ENCODE data around the gene CHEK2.
"Not testable (repeated sequence)": the region's sequence is repeated elsewhere in the genome, so short reads cannot be mapped to it uniquely, and the experiment has no call there.

The CHEK2 gene

GRCh38 chr22:28715611-28716010 is 26.0 kb downstream of the CHEK2 start:
- H3K4me1 Mint-ChIP-seq = peaks cover 21% of the 10 kb centered on the region
- peak overlapping the region in 1 of 2 donors; percentile 80 for H3K27ac Mint-ChIP-seq

DNA sequence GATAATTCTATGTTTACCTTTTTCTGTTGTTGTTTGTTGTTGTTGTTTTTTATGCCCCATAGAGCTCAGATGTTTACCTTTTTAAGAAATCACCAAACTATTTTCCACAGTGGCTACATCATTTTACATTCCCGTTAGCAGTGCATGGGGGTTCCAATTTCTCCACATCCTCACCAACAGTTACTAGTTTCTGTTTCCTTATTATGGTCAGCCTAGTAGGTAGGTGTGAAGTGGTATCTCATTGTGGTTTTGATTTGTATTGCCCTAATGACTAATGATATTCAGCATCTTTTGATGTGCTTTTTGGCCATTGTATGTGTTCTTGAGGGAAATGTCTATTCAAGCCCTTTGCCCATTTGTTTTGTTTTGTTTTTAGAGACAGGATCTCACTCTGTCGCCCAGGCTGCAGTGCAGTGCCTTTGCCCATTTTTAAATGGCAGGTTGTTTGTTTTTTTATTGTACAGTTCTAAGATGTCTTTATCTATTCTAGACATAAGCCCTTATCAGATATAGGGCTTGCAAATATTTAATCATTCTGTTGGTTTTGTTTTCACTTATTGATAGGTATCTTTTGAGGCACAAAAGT is 27.5 kb downstream of the CHEK2 start:
- H3K27ac Mint-ChIP-seq = no peak overlapping the region
- peak; percentile 1 to 21 for DNase-seq

More at GRCh38 chr22:28715611-28716010, 26.0 kb downstream of the CHEK2 start:
- Mint-ChIP-seq H3K27me3 (no peaks in the 10 kb centered on the region), H3K9me3 (no peaks in the 10 kb centered on the region), H3K4me3 (no peak overlapping the region)
- ATAC-seq (no peak), DNase-seq (no peak)

DNA sequence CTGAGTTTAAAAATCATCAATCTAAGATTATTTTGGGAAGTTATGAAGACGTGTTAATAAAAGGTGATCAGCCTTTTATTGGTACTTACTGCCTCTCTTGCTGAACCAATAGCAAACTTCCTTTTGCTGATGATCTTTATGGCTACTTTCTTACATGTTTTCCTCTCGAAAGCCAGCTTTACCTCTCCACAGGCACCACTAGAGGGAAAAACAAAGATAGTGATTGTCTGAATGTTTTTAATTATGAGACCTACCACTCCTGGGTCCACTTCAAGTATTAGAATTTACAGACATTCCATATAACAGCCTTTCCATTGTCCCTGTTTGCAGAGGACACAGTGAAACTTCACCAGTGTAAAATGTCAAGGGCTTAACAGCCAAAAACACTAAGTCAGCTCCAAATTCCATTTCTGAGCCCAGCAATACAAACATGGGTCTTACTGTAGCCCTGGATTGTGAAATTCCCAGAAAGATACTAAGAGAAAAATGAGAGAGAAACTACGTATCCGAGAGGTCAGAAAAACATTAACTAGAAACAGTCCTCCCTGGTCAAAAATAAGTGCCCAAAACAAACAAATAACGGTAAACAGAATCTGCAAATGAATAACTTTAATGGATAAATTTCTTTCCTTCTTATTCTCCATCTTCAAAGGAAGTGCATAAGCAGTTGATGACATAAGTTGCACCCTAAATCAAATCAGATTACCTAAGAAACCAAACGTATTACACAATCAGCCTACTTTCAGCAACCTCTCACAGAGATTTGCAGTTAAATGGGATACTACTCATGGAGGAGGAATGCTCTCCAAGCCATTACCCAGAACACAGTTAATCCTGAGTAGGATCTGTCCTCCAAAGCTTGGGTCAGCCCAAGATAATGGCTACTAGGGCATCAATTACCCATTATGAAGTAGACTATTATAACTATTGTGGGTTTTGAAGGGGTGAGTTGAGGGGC is 29.5 kb downstream of the CHEK2 start:
- Mint-ChIP-seq H3K27me3 (no peaks in the 10 kb centered on the region), H3K4me3 (no peak overlapping the region), H3K4me1 (peaks cover 15% of the 10 kb centered on the region), H3K27ac (no peak overlapping the region), H3K9me3 (no peaks in the 10 kb centered on the region)
- ATAC-seq = no peak
- DNase-seq = no peak

More for the DNA sequence above, 27.5 kb downstream of the CHEK2 start:
- no peak overlapping the region for H3K4me3 Mint-ChIP-seq
- no peaks in the 10 kb centered on the region for H3K9me3 Mint-ChIP-seq
- peaks cover 21% of the 10 kb centered on the region for H3K4me1 Mint-ChIP-seq
- H3K27me3 Mint-ChIP-seq = no peaks in the 10 kb centered on the region
- peak; percentile 99 for ATAC-seq

GRCh38 chr22:28711341-28711740 is 30.3 kb downstream of the CHEK2 start:
- Mint-ChIP-seq H3K27me3 (no peaks in the 10 kb centered on the region), H3K4me3 (no peak overlapping the region), H3K4me1 (peaks cover 15% of the 10 kb centered on the region), H3K27ac (no peak overlapping the region), H3K9me3 (no peaks in the 10 kb centered on the region)
- ATAC-seq (no peak), DNase-seq (no peak)

GRCh38 chr22:28710576-28711191 is 30.9 kb downstream of the CHEK2 start:
- Mint-ChIP-seq H3K4me3 (no peak overlapping the region), H3K4me1 (peaks cover 15% of the 10 kb centered on the region), H3K27me3 (no peaks in the 10 kb centered on the region), H3K27ac (no peak overlapping the region), H3K9me3 (no peaks in the 10 kb centered on the region)
- DNase-seq = no peak
- no peak for ATAC-seq

DNA sequence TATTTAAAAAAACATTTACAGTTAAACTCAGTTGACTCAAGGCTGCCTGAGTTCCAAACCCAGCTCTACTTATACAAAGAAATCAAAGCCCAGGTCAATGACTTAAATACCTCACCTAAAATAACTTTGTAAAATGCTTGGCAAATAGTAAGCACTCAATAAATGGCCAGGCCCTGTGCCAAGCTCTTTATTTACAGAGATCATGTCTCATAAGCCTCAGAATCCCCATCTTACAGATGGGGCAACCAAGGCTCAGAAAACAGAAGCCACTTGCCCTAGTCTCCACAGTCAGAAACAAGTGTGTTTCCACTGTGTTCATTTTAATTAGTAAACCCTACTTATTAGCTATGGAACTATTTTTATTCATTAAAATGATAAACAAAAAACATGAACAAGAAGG is 31.5 kb downstream of the CHEK2 start:
- Mint-ChIP-seq H3K4me1 (peaks cover 15% of the 10 kb centered on the region), H3K27ac (no peak overlapping the region), H3K27me3 (no peaks in the 10 kb centered on the region), H3K4me3 (no peak overlapping the region), H3K9me3 (no peaks in the 10 kb centered on the region)
- no peak for ATAC-seq
- no peak for DNase-seq

DNA sequence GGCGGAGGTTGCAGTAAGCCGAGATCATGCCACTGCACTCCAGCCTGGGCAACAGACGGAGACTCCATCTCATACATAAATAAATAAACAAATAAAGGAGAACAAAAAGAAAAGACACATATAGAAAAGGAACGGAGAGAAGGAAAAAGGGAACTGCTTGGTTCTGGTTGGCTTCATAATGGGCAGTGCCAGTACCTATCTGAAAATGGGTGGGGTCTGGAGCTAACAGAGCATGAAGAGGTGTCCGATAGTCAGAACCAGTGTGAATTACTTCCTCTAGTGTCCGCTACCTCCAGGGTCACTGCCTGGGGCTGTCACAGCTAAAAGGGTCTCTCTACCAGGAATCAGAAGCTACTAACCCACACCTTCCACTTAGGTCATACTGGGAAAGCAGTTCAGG is 34.8 kb downstream of the CHEK2 start:
- Mint-ChIP-seq H3K4me3 (no peak overlapping the region), H3K27me3 (no peaks in the 10 kb centered on the region), H3K4me1 (no peaks in the 10 kb centered on the region), H3K9me3 (no peaks in the 10 kb centered on the region), H3K27ac (no peak overlapping the region)
- ATAC-seq (no peak), DNase-seq (no peak)

DNA sequence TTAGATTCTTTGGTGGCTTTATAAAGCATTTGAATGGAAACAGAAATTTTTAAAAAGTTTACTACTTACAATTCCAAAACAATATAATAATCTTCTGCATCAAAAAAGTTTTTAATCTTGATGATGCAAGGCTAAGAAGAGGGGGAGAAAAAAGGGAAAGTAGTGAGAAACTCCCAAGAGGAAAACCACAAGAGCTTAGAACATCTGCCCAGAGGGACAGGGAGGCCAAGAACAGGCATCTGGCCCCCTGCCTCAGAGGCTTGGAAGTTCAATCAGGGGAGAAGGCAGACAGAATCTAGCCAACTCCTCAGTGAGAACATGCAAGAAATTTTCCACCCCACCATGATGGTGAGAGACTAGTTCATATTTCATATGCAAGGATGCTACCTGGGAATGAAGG is 38.2 kb downstream of the CHEK2 start:
- no peak for ATAC-seq
- H3K9me3 Mint-ChIP-seq = no peaks in the 10 kb centered on the region
- peak overlapping the region in 1 of 2 donors; percentile 78 for H3K27ac Mint-ChIP-seq
- no peaks in the 10 kb centered on the region for H3K4me1 Mint-ChIP-seq
- no peaks in the 10 kb centered on the region for H3K27me3 Mint-ChIP-seq
- no peak for DNase-seq
- H3K4me3 Mint-ChIP-seq = no peak overlapping the region

DNA sequence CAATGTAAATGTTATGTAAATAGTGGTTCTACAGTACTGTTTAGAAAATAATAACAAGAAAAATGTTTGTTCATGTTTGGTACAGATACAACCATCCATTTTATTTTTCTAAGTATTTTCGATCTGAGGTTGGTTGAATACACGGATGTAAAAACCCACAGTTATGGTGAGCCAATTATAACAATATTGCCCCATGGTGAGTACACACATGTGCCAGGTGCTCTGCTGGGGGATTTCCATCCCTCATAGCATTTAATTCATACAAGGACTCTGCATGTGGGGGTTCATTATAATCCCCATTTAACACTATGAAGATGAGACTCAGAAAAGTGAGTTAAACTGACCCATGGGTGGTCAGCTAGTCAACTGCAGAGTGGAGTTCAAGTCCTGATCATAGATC is 38.7 kb downstream of the CHEK2 start:
- DNase-seq (no peak), ATAC-seq (no peak)
- Mint-ChIP-seq H3K27me3 (no peaks in the 10 kb centered on the region), H3K4me3 (no peak overlapping the region), H3K9me3 (no peaks in the 10 kb centered on the region), H3K27ac (no peak overlapping the region), H3K4me1 (no peaks in the 10 kb centered on the region)

DNA sequence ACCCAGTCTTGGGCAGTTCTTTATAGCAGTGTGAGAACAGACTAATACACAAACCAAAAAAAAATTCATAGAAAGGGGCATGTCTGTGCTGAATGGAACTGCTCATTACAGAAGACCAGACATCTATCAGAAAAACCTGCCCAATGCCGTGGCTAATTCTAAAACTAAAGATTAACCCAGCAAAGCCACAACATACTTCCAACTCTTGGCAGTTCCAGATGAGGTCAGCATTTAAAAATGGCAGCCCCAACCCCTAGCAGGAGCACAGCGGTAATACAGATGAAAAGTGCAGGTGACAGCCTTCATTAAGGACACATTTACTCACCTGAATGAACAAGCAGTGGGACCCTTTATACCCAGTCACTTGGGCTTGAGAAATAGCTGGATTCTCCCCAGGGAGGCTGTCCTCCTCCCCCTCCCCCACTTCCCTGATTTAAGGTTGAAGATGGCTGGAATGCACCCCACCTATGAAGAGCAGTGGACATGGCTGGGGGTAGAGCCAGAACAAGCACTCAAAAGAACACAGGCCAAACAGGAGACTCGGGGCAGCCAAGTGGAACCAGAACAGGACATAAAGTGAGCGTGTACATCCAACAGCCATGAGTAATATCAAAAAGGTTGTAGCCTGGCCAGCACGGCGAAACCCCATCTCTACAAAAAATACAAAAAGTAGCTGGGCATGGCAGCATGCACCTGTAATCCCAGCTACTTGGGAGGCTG is 48.4 kb downstream of the CHEK2 start:
- H3K4me1 Mint-ChIP-seq, H3K27me3 Mint-ChIP-seq, ATAC-seq: not testable (repeated sequence)

DNA sequence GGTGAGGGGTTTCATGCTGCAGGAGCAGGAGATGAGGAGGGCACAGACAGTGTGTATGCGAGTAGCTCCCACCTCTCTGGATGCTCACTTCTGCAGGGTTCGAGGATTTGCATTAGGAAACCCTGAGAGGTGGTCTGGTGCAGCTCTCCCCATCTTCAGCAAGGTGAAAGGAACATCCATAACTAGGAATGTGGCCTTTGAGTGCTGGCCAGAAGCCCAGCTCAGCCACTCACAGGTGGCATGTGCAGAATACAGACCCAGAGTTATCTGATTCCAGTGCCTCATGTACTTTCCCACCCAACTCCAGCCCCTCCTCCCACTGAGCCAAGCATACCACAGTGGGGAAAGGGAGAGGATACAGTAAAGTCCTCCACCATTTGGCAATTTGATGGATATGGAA is 51.8 kb downstream of the CHEK2 start:
- not testable (repeated sequence) for H3K9me3 Mint-ChIP-seq, H3K4me1 Mint-ChIP-seq, H3K27ac Mint-ChIP-seq, DNase-seq, ATAC-seq, H3K4me3 Mint-ChIP-seq
- peaks cover 27% of the 10 kb centered on the region for H3K27me3 Mint-ChIP-seq

More for the DNA sequence above, 48.4 kb downstream of the CHEK2 start:
- H3K4me3 Mint-ChIP-seq, H3K27ac Mint-ChIP-seq, DNase-seq, H3K9me3 Mint-ChIP-seq: not testable (repeated sequence)

- not testable (repeated sequence) for DNase-seq, ATAC-seq, H3K9me3 Mint-ChIP-seq, H3K4me3 Mint-ChIP-seq, H3K27ac Mint-ChIP-seq
- H3K4me1 Mint-ChIP-seq = peaks cover 16% of the 10 kb centered on the region
- peaks cover 76% of the 10 kb centered on the region for H3K27me3 Mint-ChIP-seq
Measured at GRCh38 chr22:28682966-28683365, 58.7 kb downstream of the CHEK2 start.

DNA sequence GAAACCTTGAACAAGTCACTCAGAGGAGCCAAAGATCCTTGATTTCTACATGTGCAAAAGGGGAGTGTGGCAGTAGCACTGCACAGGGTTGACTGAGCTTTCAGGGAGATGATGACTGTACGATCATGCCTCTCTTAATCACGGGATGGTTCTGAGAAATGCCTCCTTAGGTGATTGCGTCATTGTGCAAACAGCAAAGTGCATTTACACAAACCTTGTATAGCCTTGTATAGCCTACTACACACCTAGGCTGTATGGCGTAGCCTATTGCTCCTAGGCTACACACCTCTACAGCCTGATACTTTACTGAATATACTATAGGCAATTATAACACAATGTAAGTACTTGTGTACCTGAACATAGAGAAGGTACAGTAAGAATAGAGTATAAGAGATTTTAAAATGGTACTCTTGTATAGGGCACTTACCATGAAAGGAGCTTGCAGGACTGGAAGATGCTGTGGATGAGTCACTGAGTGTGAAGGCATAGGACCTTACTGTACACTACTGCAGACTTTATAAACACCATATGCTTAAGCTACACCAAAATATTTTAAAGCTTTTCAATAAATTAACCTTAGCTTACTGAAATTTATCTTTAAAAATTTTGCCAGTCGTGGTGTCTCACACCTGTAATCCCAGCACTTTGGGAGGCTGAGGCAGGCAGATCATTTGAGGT is 60.7 kb downstream of the CHEK2 start:
- not testable (repeated sequence) for H3K9me3 Mint-ChIP-seq, ATAC-seq, DNase-seq, H3K4me3 Mint-ChIP-seq, H3K27ac Mint-ChIP-seq
- H3K4me1 Mint-ChIP-seq = peaks cover 16% of the 10 kb centered on the region
- peaks cover 78% of the 10 kb centered on the region for H3K27me3 Mint-ChIP-seq

DNA sequence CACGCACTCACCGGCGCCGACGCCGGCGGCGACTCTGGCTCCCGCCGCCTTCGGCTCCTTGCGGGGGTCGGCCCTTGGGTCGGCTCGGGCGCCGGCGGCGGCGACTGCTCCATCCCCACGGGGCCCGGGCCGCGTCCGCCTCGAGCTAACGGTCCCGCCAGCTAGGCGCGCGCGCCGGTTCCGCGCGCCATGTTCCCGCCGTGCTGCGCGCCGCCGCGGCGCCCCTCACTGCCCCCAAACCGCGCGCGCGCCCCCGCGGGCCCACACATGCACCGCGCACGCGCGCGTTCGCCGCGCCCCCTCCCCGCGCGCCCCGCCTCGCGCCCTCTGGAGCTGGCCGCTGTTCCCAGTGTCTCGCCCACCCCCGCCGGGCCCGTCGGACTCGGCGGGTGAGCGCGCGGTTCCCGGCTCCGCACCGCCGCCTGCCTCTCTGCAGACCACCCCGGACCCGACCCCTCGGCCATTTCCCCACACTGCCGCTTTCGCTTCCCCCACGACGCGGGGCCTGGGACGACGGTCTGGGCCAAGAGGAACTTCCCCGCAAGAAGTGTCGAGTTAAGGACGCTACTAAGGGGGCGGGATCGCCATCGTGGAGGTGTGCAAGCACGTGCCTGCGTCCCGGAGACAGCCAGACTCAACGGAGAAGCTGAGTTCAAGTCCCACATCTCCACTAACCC is 61.9 kb downstream of the CHEK2 start, which contains the start of gene TTC28:
TTC28 (minus strand) TSS at position 230 of the 677 bp plus-strand sequence; CDS start at position 113, 117 bp downstream.
- peak within 1 kb of the TSS in 1 of 2 donors; percentile 87 for H3K27ac Mint-ChIP-seq
- ATAC-seq, H3K9me3 Mint-ChIP-seq: not testable (repeated sequence)
- DNase-seq = peak; percentile 31 to 33
- peak within 1 kb of the TSS; percentile 92 to 96 for H3K4me3 Mint-ChIP-seq
- H3K27me3 Mint-ChIP-seq = peaks cover 78% of the 10 kb centered on the region
- H3K4me1 Mint-ChIP-seq = peaks cover 23% of the 10 kb centered on the region

Data from stimulated activated naive CD8-positive, alpha-beta T cell treated with anti-CD3 and anti-CD28 coated beads, Interleukin-15, amount 100 ng/mL, for 72 hours (primary cell).